ENCODE results near the gene ARID4A.
"Not testable (repeated sequence)": the region's sequence is repeated elsewhere in the genome, so short reads cannot be mapped to it uniquely, and the experiment has no call there.

The ARID4A gene

GRCh38 chr14:58292187-58292586 lies 6.2 kb upstream of the ARID4A start:
- DNase-seq: no peak

GRCh38 chr14:58294201-58294600 lies 4.2 kb upstream of the ARID4A start:
- no peak for DNase-seq

DNA sequence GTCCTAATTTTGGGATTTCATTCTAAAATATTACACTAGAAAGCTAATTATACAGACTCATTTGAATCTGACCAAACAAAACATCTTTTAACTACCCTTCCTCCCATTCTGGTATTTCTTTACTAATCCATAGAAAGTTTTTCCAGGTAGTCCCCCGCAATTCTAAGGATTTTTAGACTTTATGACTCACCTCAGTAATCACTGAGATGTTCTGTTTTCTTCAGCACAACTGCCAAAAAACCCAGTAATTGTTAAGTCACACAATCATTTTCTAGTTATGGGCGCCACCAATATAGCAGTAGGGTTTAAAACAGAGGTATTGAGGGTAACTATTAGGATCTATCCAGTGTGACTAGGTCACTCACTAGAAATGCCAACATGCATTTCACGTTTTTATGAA lies 1.6 kb upstream of the ARID4A start:
- no peak for DNase-seq

DNA sequence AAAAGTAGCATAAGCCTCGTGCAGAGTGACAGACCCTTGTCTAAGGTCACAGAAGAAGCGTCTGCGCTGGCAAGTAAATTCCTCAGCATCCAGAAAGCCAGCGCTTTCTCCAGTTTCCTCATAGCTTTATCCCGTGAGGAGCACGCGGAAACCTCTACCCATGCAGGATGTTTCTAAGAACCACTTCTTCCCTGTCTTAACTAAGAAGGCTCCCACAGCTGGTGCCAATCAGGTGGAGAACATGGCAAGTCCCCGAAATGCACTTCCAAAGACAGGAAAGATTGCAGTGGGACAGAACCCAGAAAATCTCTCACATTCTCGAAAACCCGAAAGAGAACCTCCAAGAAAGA lies 968 bp upstream of the ARID4A start:
- DNase-seq: no peak

DNA sequence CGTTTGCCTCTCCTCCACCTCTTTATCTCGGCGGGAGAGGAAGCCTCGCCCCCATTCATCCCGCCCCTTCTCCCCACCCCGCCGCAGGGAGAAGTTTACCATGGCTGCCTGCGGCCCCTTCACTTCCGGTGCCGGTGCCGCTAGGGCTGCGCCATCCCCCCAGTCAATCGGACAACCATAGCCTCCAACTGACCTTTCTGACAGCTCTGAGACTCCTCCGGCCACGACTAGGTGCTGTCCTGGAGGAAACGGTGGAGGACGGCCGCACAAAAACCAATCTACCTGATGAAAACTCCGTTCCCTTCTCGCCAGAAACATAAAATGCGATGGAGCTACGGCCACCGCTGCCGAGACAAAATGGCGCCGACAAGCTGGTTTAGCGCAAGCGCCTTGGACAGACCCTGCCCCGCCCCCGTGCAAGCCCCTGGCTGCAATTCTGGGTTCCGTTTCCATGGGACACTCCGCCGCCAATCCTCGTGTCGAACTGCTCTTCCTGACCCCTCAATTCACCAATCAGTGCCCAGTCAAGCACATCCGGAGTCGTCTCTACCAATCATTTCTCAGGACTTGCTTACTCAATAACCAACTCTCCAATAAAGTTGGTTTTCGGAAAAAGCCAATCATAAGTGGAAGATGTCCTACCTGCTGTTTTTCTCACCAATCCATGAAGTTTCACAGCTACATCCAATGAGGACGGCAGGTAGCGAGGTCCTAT lies 436 bp upstream of the ARID4A start:
- DNase-seq: peak; percentile 99

GRCh38 chr14:58299401-58300330 lies 1.3 kb downstream of the ARID4A start:
- DNase-seq: no peak

DNA sequence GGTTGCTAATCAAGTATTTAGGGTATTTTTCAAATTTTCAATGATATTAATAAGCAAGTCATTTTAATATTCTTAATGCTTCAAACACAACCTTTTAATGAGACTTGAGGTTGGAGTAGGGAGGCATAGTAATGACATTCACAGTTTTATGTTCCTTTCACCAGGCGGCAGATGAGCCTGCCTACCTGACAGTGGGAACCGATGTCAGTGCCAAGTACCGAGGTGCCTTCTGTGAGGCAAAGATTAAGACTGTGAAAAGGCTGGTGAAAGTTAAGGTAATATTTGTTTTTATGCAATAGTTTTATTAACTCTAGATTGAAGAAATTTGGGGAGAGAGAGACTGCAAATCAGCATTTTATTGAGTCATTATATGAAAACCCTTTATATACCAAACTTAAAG lies 3.1 kb downstream of the ARID4A start:
- DNase-seq: no peak

- no peak for DNase-seq
Observed at GRCh38 chr14:58305730-58306129, 7.4 kb downstream of the ARID4A start.

DNA sequence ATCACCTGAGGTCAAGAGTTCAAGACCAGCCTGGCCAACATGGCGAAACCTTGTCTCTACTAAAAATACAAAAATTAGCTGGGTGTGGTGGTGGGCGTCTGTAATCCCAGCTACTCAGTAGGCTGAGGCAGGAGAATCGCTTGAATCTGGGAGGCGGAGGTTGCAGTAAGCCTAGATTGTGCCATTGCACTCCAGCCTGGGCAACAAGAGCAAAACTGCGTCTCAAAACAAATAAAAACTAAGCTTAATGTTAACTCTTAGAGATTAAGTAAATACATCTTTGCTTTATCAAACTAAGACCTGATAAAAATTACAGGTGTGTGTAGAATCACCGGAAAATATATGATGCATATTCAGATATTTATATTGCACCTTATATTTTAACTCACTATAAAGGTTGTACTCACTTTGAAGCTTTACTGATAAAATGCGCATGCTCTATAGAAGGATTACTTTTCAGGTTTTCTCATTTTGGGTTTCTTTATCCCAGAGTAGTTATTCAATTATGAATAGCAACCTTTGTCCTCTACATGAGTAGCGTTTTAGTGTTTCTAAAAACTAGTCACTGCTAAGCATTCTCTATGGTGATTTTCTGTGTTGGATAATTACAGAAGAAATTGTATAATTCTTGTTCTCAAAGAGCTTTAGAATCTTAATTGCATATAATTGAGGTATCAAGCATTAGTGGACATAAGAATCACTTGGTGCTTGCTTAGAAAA lies 9.4 kb downstream of the ARID4A start:
- no peak for DNase-seq

DNA sequence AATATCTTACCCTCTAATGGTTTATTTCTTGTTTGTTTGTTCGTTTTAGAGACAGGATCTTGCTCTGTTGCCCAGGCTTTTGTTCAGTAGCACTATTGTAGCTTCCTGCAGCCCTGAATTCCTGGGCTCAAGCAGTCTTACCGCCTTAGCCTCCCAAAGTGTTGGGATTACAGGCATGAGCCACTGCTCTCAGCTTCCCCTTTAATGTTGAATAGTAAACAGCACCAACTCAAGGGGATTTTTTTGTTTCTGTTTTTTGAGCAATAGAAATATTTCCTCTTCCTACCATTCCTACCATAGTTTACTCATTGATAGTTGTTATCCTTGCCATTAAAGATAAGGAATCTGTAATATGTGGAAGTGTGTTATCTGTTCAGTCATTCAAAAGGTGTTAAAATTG lies 10.7 kb downstream of the ARID4A start:
- DNase-seq: no peak

GRCh38 chr14:58313699-58314098 lies 15.3 kb downstream of the ARID4A start:
- no peak for DNase-seq

GRCh38 chr14:58315606-58316005 lies 17.3 kb downstream of the ARID4A start:
- DNase-seq: no peak

DNA sequence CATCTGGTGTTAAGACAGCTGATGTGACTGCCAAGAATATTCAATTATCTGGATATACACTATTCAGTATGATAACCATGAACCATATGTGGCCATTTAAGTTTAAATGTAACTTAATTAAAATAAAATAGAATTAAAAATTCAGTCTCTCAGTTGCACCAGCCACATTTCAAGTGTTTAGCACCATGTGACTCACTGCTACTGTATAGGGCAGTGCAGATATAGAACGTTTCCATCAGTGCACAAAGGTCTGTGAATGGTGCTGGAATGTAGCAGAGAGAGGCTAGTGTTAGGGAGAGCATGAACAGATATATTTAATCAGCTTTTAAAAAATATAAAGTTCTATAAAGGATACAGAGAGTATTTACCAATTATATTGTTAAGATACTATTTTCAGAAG lies 28.7 kb downstream of the ARID4A start:
- no peak for DNase-seq

GRCh38 chr14:58331111-58331510 lies 32.8 kb downstream of the ARID4A start:
- peak; percentile 95 for DNase-seq

DNA sequence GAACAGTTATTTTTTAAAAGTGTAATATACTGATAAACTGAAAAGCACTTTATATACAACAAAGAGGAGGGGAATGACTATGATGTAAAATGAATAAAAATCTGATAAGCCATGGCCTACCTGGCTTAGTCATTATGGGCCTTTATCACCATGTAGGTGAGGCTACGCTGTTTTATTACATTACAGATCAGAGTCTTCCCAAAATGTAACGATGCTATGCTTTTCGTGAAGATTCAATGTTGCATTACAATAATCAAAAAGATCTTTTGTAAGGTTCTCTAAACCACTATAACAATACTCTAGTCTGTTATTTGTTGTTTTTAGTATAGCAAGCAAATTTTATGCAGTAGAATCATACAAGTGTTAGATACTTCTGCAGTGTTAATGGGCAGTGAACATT lies 34.2 kb downstream of the ARID4A start:
- no peak for DNase-seq

DNA sequence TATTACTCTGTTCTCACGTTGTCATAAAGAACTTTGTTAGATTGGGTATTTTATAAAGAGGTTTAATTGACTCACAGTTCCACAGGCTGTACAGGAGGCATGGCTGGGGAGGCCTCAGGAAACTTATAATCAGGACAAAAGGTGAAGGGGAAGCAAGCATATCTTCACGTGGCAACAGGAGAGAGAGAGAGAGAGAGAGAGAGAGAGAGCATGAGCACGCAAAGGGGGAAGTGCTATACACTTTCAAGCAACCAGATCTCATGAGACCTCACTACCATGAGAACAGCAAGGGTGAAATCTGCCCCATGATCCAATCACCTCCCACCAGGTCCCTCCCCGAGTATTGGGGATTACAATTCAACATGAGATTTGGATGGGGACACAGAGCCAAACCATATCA lies 41.3 kb downstream of the ARID4A start:
- DNase-seq: not testable (repeated sequence)

- DNase-seq: no peak
Observed at GRCh38 chr14:58341152-58341748, 42.9 kb downstream of the ARID4A start.

DNA sequence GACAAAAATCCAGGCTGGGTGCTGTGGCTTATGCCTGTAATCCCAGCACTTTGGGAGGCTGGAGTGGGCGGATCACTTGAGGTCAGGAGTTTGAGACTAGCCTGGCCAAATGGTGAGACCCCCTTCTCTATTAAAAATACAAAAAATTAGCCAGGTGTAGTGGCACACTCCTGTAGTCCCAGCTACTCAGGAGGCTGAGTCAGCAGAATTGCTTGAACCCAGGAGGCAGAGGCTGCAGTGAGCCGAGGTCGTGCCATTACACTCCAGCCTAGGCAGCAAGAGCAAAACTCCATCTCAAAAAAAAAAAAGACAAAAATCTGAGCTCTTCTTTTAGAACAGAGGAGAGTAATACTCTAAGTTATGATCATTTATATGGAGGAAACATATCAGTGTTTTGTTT lies 45.2 kb downstream of the ARID4A start:
- DNase-seq: not testable (repeated sequence)

DNA sequence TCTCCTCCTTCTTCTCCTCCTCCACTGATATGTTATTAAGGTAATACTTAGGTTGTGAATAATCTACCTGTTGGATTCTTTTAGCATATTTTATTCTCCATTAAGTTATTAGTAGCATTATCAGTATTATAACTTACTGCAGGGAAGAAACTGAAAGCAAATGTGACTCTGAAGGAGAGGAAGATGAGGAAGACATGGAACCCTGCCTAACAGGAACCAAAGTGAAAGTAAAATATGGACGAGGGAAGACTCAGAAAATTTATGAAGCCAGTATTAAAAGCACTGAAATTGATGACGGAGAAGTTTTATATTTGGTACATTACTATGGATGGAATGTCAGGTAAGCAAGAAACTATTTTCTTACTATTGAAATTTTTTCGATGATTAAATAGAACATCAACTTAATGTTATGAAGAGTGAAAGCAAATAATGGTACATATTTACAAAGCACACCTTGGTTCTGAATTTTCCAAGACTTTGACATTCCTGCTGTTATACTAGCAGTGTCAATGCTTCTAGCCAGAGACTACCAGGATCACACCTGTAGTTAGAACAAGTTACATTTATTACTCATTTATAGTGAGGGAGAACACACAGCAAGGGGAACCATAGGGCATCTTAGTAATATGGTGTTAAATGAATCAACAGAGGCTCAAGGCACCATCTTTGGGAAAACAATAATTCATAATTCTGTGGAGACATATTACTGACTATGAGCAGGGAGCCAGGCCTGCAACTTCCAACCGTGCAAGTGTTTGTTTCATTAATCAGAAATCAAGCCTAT lies 55.4 kb downstream of the ARID4A start:
- no peak for DNase-seq

- DNase-seq: no peak
Observed at GRCh38 chr14:58354808-58355207, 56.5 kb downstream of the ARID4A start.

GRCh38 chr14:58356268-58356667 lies 57.9 kb downstream of the ARID4A start:
- no peak for DNase-seq

DNA sequence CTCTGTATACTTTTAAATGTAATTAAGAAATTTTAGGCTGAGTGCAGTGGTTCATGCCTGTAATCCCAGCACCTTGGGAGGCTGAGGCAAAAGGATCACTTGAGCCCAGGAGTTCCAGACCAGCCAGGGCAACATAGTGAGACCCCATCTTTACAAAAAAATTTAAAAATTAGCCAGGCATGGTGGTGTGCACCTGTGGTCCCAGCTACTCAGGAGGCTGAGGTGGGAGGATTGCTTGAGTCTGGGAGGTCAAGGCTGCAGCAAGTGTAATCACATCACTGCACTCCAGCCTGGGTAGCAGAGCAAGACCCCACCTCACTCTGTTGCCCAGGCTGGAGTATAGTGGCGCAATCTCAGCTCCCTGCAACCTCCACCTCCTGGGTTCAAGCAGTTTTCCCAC lies 63.9 kb downstream of the ARID4A start:
- not testable (repeated sequence) for DNase-seq

Data from NCI-H1436 treated with DMSO at 0.1 percent for 48 hours (cell line).